Erythroblast (primary cell): ENCODE results near the gene RFX8.
"Not testable (repeated sequence)": the region's sequence is repeated elsewhere in the genome, so short reads cannot be mapped to it uniquely, and the experiment has no call there.

Experiments used
- DNase-seq, 2 experiments: peaks; one replicate each; lab custom pipeline; 2025; lab: John Stamatoyannopoulos, UW
- GATA1 ChIP-seq: IDR thresholded peaks from 2 replicates; pipeline ENCODE4 v1.6.1; 2011; ENCODE audit warnings: low read depth, mild to moderate bottlenecking, control low read depth, low read length, moderate library complexity
- POLR2A ChIP-seq: IDR thresholded peaks from 2 replicates; pipeline ENCODE4 v1.6.1; 2011; ENCODE audit warnings: mild to moderate bottlenecking, low read length

RFX8 gene

GRCh38 chr2:101439716-101440115 is 35.2 kb downstream of the RFX8 start:
- TF ChIP-seq GATA1 (no peak), POLR2A (no peak)
- no peak for DNase-seq

GRCh38 chr2:101438555-101438954 is 36.4 kb downstream of the RFX8 start:
- not testable (repeated sequence) for DNase-seq

- DNase-seq = no peak
- TF ChIP-seq GATA1 (no peak), POLR2A (no peak)
Observed at GRCh38 chr2:101435001-101435862, 39.7 kb downstream of the RFX8 start.

- TF ChIP-seq POLR2A (no peak), GATA1 (no peak)
Observed at GRCh38 chr2:101433465-101433864, 41.4 kb downstream of the RFX8 start.

GRCh38 chr2:101432411-101433181 is 42.3 kb downstream of the RFX8 start:
- peak in 1 of 2 experiments; percentile 7 for DNase-seq
- TF ChIP-seq GATA1 (no peak), POLR2A (no peak)

More at GRCh38 chr2:101433465-101433864, 41.4 kb downstream of the RFX8 start:
- no peak for DNase-seq

- DNase-seq = no peak
- TF ChIP-seq POLR2A = no peak
- TF ChIP-seq GATA1 = no peak
Observed at GRCh38 chr2:101431486-101431885, 43.4 kb downstream of the RFX8 start.

- no peak for TF ChIP-seq GATA1
- TF ChIP-seq POLR2A = no peak
- DNase-seq = no peak
Observed at GRCh38 chr2:101430156-101430555, 44.8 kb downstream of the RFX8 start.

GRCh38 chr2:101429453-101429852 is 45.5 kb downstream of the RFX8 start:
- DNase-seq = no peak
- TF ChIP-seq GATA1 = no peak
- no peak for TF ChIP-seq POLR2A

- DNase-seq = no peak
- TF ChIP-seq POLR2A = no peak
- TF ChIP-seq GATA1 = no peak
Observed at GRCh38 chr2:101428422-101429176, 46.3 kb downstream of the RFX8 start.

GRCh38 chr2:101427743-101428142 is 47.2 kb downstream of the RFX8 start:
- DNase-seq = no peak
- TF ChIP-seq POLR2A = no peak
- no peak for TF ChIP-seq GATA1

- no peak for DNase-seq
- TF ChIP-seq GATA1 = no peak
- no peak for TF ChIP-seq POLR2A
Observed at GRCh38 chr2:101427240-101427639, 47.7 kb downstream of the RFX8 start.

GRCh38 chr2:101426822-101427221 is 48.1 kb downstream of the RFX8 start:
- TF ChIP-seq POLR2A (no peak), GATA1 (no peak)
- DNase-seq = no peak

- no peak for DNase-seq
- TF ChIP-seq POLR2A (no peak), GATA1 (no peak)
Observed at GRCh38 chr2:101420623-101421022, 54.3 kb downstream of the RFX8 start.

- DNase-seq = peak; percentile 55 to 77
- TF ChIP-seq GATA1 (no peak), POLR2A (no peak)
Observed at GRCh38 chr2:101419096-101419663, 55.7 kb downstream of the RFX8 start.
